ENCODE data around the gene PHF12.

GRCh38 chr17:28858801-28859355 is 92.4 kb downstream of the PHF12 start:
- TF ChIP-seq SIN3A (IDR thresholded peaks at IDR 0.05; ENCODE audit: low read depth, low read length): no peak
- TF ChIP-seq POLR2AphosphoS2 (IDR thresholded peaks at IDR 0.05; ENCODE audit: low read depth, low read length): no peak
- TF ChIP-seq E2F4 (IDR thresholded peaks at IDR 0.05; ENCODE audit: low read depth, low read length): no peak
- TF ChIP-seq NFYB (IDR thresholded peaks at IDR 0.05; ENCODE audit: insufficient read depth, low read depth, low read length): no peak
- TF ChIP-seq ATF7 (IDR thresholded peaks at IDR 0.05; ENCODE audit: low read depth): no peak
- no peak for TF ChIP-seq POU2F2 (IDR thresholded peaks at IDR 0.05; ENCODE audit: borderline replicate concordance, low read depth, low read length)
- no peak for TF ChIP-seq CHD1 (IDR thresholded peaks at IDR 0.05; ENCODE audit: low read depth, low read length)
- no peak for TF ChIP-seq RAD21 (IDR thresholded peaks at IDR 0.05; ENCODE audit: insufficient read depth, low read depth, low read length)
- TF ChIP-seq SREBF1 (IDR thresholded peaks at IDR 0.05; ENCODE audit: low read length): no peak

Measured in GM12878 (cell line).